HCT116 (cell line): Measurements from ENCODE around the gene SKAP1. TPM values are rescaled to one million over a fixed set of nuclear protein-coding genes. Genes with fewer than 3 reads are reported as not detected.

ENCODE experiments used
- ATAC-seq: fragments of 200-7000 bp; cut with Tn5 transposase; 2 replicates; pipeline ENCODE4 v1.9.1; 2020; ENCODE audit warnings: mild to moderate bottlenecking, moderate library complexity
- BruUV-seq: library from RNA; stranded (reverse); fragments of 400-500 nt; replicated peaks from 2 replicates; lab custom pipeline; 2021; lab: Mats Ljungman, UMichigan
- CTCF ChIA-PET: fragments of 300-600 bp; sonication (Branson Sonifier 250); formaldehyde crosslinking; loops from one replicate; lab custom pipeline; 2021; ENCODE audit warnings: antibody characterized with exemption; lab: Charles Lee
- POLR2A ChIA-PET: fragments of 300-600, 350-600 bp; sonication (Branson Sonifier 250); formaldehyde crosslinking; loops from one replicate; lab custom pipeline; 2021; ENCODE audit warnings: antibody characterized with exemption; lab: Charles Lee
- RAD21 ChIA-PET, 2 experiments: fragments of 300-600 bp; sonication (Branson Sonifier 250); formaldehyde crosslinking; loops; one replicate each; lab custom pipeline; 2023; ENCODE audit warnings: low total read pairs in 2 of 2; ENCODE audit not compliant: uncharacterized antibody in 2 of 2, unreplicated experiment in 2 of 2, low non-redundant PET in 1 of 2; lab: Charles Lee
- DNase-seq: peaks from one replicate; pipeline ENCODE4 v3.0.0-alpha.2; 2010; ENCODE audit warnings: low read depth, low spot score
- H2AFZ ChIP-seq: fragments of 200-600 bp; shearing (Covaris generic), sonication (generic); 2 replicates; pipeline ENCODE4 v1.6.1; 2017; ENCODE audit warnings: low read depth, mixed run types, mixed read lengths, antibody characterized with exemption, low read length; ENCODE audit not compliant: poor library complexity, severe bottlenecking
- H3K27ac ChIP-seq: 2 replicates; pipeline ENCODE4 v1.5.1; 2012; ENCODE audit warnings: low read depth, low read length
- H3K27me3 ChIP-seq: fragments of 200-600 bp; sonication (generic); 2 replicates; pipeline ENCODE4 v1.6.1; 2016; ENCODE audit warnings: mixed run types, low read length, mixed read lengths; ENCODE audit not compliant: insufficient read depth
- H3K36me3 ChIP-seq, 2 experiments: fragments of 200-500 bp in 1 of 2; fragments of 200-600 bp in 1 of 2; sonication (Bioruptor generic) in 1 of 2; sonication (generic) in 1 of 2; 2 replicates each; pipeline versions ENCODE4 v1.5.1 to v1.6.1; 2014 to 2016; ENCODE audit warnings: low read length in 2 of 2, inconsistent platforms in 1 of 2, mixed read lengths in 1 of 2, mixed run types in 1 of 2; ENCODE audit not compliant: insufficient read depth in 2 of 2, control insufficient read depth in 1 of 2
- H3K4me1 ChIP-seq, 2 experiments: fragments of 200-600 bp in 1 of 2; sonication (generic) in 1 of 2; 2 replicates each; pipeline versions ENCODE4 v1.5.1 to v1.6.1; 2012 to 2017; ENCODE audit warnings: low read length in 2 of 2, inconsistent platforms in 1 of 2, mild to moderate bottlenecking in 1 of 2, mixed read lengths in 1 of 2, mixed run types in 1 of 2, moderate library complexity in 1 of 2; ENCODE audit not compliant: insufficient read depth in 2 of 2, control insufficient read depth in 1 of 2
- H3K4me2 ChIP-seq: fragments of 200-600 bp; sonication (generic); 2 replicates; pipeline ENCODE4 v1.6.1; 2017; ENCODE audit warnings: mixed run types, low read length, mixed read lengths
- H3K4me3 ChIP-seq, 2 experiments: fragments of 200-600 bp in 1 of 2; sonication (generic) in 1 of 2; replicated peaks in 1 of 2; 2 replicates each; pipeline ENCODE4 v1.5.1; 2011 to 2016; ENCODE audit warnings: low read length in 2 of 2, control low read depth in 1 of 2, low read depth in 1 of 2, mild to moderate bottlenecking in 1 of 2, mixed read lengths in 1 of 2, mixed run types in 1 of 2
- H3K79me2 ChIP-seq: fragments of 200-600 bp; sonication (generic); 2 replicates; pipeline ENCODE4 v1.6.1; 2017; ENCODE audit warnings: mild to moderate bottlenecking, mixed run types, low read length, moderate library complexity, mixed read lengths; ENCODE audit not compliant: insufficient read depth
- H3K9ac ChIP-seq: fragments of 200-600 bp; sonication (generic); 2 replicates; pipeline ENCODE4 v1.6.1; 2016; ENCODE audit warnings: low read length, mixed read lengths
- H3K9me2 ChIP-seq: fragments of 200-600 bp; sonication (generic), shearing (Covaris generic); 2 replicates; pipeline ENCODE4 v1.6.1; 2017; ENCODE audit warnings: mixed run types, mild to moderate bottlenecking, moderate library complexity; ENCODE audit not compliant: insufficient read depth
- H3K9me3 ChIP-seq, 2 experiments: fragments of 200-500 bp in 1 of 2; fragments of 200-600 bp in 1 of 2; sonication (Bioruptor generic) in 1 of 2; sonication (generic) in 1 of 2; 2 replicates each; pipeline ENCODE4 v1.6.1; 2014 to 2017; ENCODE audit warnings: low read length in 2 of 2, mixed read lengths in 2 of 2, inconsistent platforms in 1 of 2, low read depth in 1 of 2, mild to moderate bottlenecking in 1 of 2, mixed run types in 1 of 2, moderate library complexity in 1 of 2; ENCODE audit not compliant: control insufficient read depth in 1 of 2, insufficient read depth in 1 of 2
- H4K20me1 ChIP-seq: fragments of 200-600 bp; sonication (generic), shearing (Covaris generic); 2 replicates; pipeline ENCODE4 v1.6.1; 2017; ENCODE audit warnings: mixed run types, mild to moderate bottlenecking, moderate library complexity; ENCODE audit not compliant: insufficient read depth
- ATF3 ChIP-seq: IDR thresholded peaks from 2 replicates; pipeline ENCODE4 v1.6.1; 2012
- CEBPB ChIP-seq: IDR thresholded peaks from 2 replicates; pipeline ENCODE4 v1.6.1; 2012; ENCODE audit warnings: low read depth
- ELF1 ChIP-seq: IDR thresholded peaks from 2 replicates; pipeline ENCODE4 v1.6.1; 2012; ENCODE audit warnings: low read depth, borderline replicate concordance
- EZH2phosphoT487 ChIP-seq: fragments of 200-600 bp; IDR thresholded peaks from 2 replicates; pipeline ENCODE4 v1.6.1; 2018; ENCODE audit warnings: antibody characterized with exemption, borderline replicate concordance
- POLR2A ChIP-seq: IDR thresholded peaks from 2 replicates; pipeline ENCODE4 v1.7.0; 2011; ENCODE audit warnings: borderline replicate concordance; ENCODE audit not compliant: insufficient read depth, insufficient read length; ENCODE audit errors: extremely low read depth
- intact Hi-C: fragments of 100-400 bp; cut with micrococcal nuclease; formaldehyde crosslinking; loops from 2 replicates; pipeline ENCODE4 v1.10.0; 2022
- total RNA-seq: library from RNA; stranded (reverse); gene quantifications from one replicate; pipeline ENCODE4 v1.2.1, GENCODE V29; 2021; ENCODE audit not compliant: unreplicated experiment
- TF ChIP-seq, protein P1 (sequence below): IDR thresholded peaks from 2 replicates; pipeline ENCODE4 v1.6.1; 2011; ENCODE audit warnings: mild to moderate bottlenecking, low read length, moderate library complexity; ENCODE audit not compliant: insufficient replicate concordance; ENCODE audit errors: extremely low read depth

Gene SKAP1
- total RNA-seq, 1 experiment from 2014 or later, result 12.4 TPM

- H3K4me2 ChIP-seq, result no peak overlapping the region
- RAD21 ChIA-PET, result interaction anchor here in 1 of 2 experiments (0.9 kb wide), 1 partner anchor 105 kb away, joined by 4 read pairs; no protein-coding TSS in a partner anchor
- H3K27ac ChIP-seq, result no peak overlapping the region
- no peak overlapping the region for H3K9ac ChIP-seq
- CTCF ChIA-PET, result interaction anchor here (0.7 to 11.1 kb wide), 4 partner anchors 24 to 104 kb away, joined by 3 to 171 read pairs (median 30); no protein-coding TSS in a partner anchor
- no peaks in the 10 kb centered on the region for H4K20me1 ChIP-seq
- peaks cover 16 to 22% of the 10 kb centered on the region in 2 experiments for H3K4me1 ChIP-seq
- no peak overlapping the region for H2AFZ ChIP-seq
- no peak overlapping the region for H3K4me3 ChIP-seq
- ATAC-seq (no peak), DNase-seq (no peak)
- H3K9me3 ChIP-seq, result no peaks in the 10 kb centered on the region
- TF ChIP-seq, protein P1, sequence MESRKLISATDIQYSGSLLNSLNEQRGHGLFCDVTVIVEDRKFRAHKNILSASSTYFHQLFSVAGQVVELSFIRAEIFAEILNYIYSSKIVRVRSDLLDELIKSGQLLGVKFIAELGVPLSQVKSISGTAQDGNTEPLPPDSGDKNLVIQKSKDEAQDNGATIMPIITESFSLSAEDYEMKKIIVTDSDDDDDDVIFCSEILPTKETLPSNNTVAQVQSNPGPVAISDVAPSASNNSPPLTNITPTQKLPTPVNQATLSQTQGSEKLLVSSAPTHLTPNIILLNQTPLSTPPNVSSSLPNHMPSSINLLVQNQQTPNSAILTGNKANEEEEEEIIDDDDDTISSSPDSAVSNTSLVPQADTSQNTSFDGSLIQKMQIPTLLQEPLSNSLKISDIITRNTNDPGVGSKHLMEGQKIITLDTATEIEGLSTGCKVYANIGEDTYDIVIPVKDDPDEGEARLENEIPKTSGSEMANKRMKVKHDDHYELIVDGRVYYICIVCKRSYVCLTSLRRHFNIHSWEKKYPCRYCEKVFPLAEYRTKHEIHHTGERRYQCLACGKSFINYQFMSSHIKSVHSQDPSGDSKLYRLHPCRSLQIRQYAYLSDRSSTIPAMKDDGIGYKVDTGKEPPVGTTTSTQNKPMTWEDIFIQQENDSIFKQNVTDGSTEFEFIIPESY, result no peak
- no peak for TF ChIP-seq ATF3
- TF ChIP-seq ELF1, result no peak
- TF ChIP-seq CEBPB, result no peak
- H3K36me3 ChIP-seq, result 0 out of 4 replicates have a peak, but pooled peaks cover 0 to 2% of the 10 kb centered on the region in 2 experiments
- intact Hi-C loops, result loop anchor here (5.0 kb wide), 1 partner anchor 288 kb away; the partner anchor contains the start of gene SCRN2
- no peaks in the 10 kb centered on the region for H3K27me3 ChIP-seq
- no TSS peak for BruUV-seq
- H3K79me2 ChIP-seq, result no peaks in the 10 kb centered on the region
- POLR2A ChIA-PET, result no interaction called here
- H3K9me2 ChIP-seq, result no peaks in the 10 kb centered on the region
Observed at GRCh38 chr17:48129981-48130380, 300.0 kb downstream of the SKAP1 start.

DNA sequence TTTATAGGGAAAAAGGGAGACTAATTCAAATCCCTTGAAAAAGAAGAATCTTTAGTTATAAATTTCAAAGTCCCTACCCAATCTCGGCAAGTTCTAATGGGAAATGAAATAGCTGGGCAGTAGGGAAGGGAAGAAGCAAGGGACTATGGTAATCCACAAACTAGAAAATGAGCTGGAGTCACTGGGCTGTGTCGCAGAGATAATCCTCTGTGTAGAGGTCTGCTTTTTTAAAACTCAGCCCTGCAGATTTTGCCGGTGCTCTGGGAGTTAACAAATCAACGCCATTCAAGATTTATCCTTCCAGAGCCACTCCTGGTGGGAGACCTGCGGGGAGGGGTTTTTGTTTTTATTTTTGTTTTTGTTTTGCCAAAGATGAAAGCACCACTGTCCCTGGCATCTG is 301.6 kb downstream of the SKAP1 start:
- H4K20me1 ChIP-seq, result no peaks in the 10 kb centered on the region
- H3K9ac ChIP-seq, result no peak overlapping the region
- TF ChIP-seq POLR2A (no peak), EZH2phosphoT487 (no peak), CEBPB (no peak)
- no peak overlapping the region for H2AFZ ChIP-seq
- no peak overlapping the region for H3K4me2 ChIP-seq
- intact Hi-C loops, result no loop called here
- no peak for ATAC-seq
- H3K27ac ChIP-seq, result no peak overlapping the region; the same call in 1 of the 2 replicates
- POLR2A ChIA-PET, result interaction anchor here (1.1 kb wide), 1 partner anchor 80 kb away, joined by 3 read pairs; the partner anchor contains the start of gene NFE2L1
- H3K9me2 ChIP-seq, result no peaks in the 10 kb centered on the region
- H3K9me3 ChIP-seq, result no peaks in the 10 kb centered on the region
- peaks cover 16 to 22% of the 10 kb centered on the region in 2 experiments for H3K4me1 ChIP-seq
- RAD21 ChIA-PET, result interaction anchor here in 1 of 2 experiments (0.7 to 1.0 kb wide), 2 partner anchors 31 to 102 kb away, joined by 3 to 4 read pairs; no protein-coding TSS in a partner anchor
- no peak overlapping the region for H3K4me3 ChIP-seq
- CTCF ChIA-PET, result interaction anchor here (3.2 to 11.1 kb wide), 2 partner anchors 48 to 102 kb away, joined by 56 to 171 read pairs; no protein-coding TSS in a partner anchor
- DNase-seq, result no peak
- H3K27me3 ChIP-seq, result no peaks in the 10 kb centered on the region
- no peaks in the 10 kb centered on the region for H3K79me2 ChIP-seq
- no TSS peak for BruUV-seq
- 0 out of 4 replicates have a peak, but pooled peaks cover 0 to 2% of the 10 kb centered on the region in 2 experiments for H3K36me3 ChIP-seq
